ENCODE results near the gene ASXL3.

ASXL3 gene

GRCh38 chr18:33665187-33665586, 87.2 kb downstream of the ASXL3 start:
- no peak for DNase-seq

GRCh38 chr18:33665641-33666040, 87.6 kb downstream of the ASXL3 start:
- no peak for DNase-seq

- no peak for DNase-seq
These were observed 88.9 kb downstream of the ASXL3 start for GRCh38 chr18:33666915-33667314.

GRCh38 chr18:33669589-33669988, 91.6 kb downstream of the ASXL3 start:
- no peak for DNase-seq

GRCh38 chr18:33670029-33670428, 92.0 kb downstream of the ASXL3 start:
- DNase-seq, result no peak

GRCh38 chr18:33673689-33674088, 95.7 kb downstream of the ASXL3 start:
- no peak for DNase-seq

- no peak for DNase-seq
These were observed 98.6 kb downstream of the ASXL3 start for GRCh38 chr18:33676593-33676992.

GRCh38 chr18:33677891-33678290, 99.9 kb downstream of the ASXL3 start:
- DNase-seq, result no peak

- no peak for DNase-seq
These were observed 104.4 kb downstream of the ASXL3 start for GRCh38 chr18:33682436-33682835.

- no peak for DNase-seq
These were observed 116.6 kb downstream of the ASXL3 start for GRCh38 chr18:33694593-33694992.

- no peak for DNase-seq
These were observed 118.5 kb downstream of the ASXL3 start for GRCh38 chr18:33696332-33697162.

- DNase-seq, result no peak
These were observed 119.5 kb downstream of the ASXL3 start for GRCh38 chr18:33697498-33697897.

GRCh38 chr18:33699372-33699771, 121.4 kb downstream of the ASXL3 start:
- DNase-seq, result no peak

GRCh38 chr18:33700513-33700976, 122.5 kb downstream of the ASXL3 start:
- no peak for DNase-seq

GRCh38 chr18:33702625-33703024, 124.6 kb downstream of the ASXL3 start:
- DNase-seq, result no peak

GRCh38 chr18:33706391-33706790, 128.4 kb downstream of the ASXL3 start:
- no peak for DNase-seq

- no peak for DNase-seq
These were observed 130.9 kb downstream of the ASXL3 start for GRCh38 chr18:33708876-33709275.

- DNase-seq, result no peak
These were observed 132.2 kb downstream of the ASXL3 start for GRCh38 chr18:33710269-33710668.

GRCh38 chr18:33711514-33711913, 133.5 kb downstream of the ASXL3 start:
- no peak for DNase-seq

GRCh38 chr18:33712719-33713118, 134.7 kb downstream of the ASXL3 start:
- DNase-seq, result no peak

GRCh38 chr18:33716061-33716683, 138.2 kb downstream of the ASXL3 start:
- no peak for DNase-seq

- DNase-seq, result no peak
These were observed 139.3 kb downstream of the ASXL3 start for GRCh38 chr18:33717339-33717738.

GRCh38 chr18:33720133-33720532, 142.1 kb downstream of the ASXL3 start:
- no peak for DNase-seq

GRCh38 chr18:33729556-33729955, 151.5 kb downstream of the ASXL3 start:
- DNase-seq, result no peak

All from inflammatory macrophage treated with lipopolysaccharide for 4 hours (primary cell).